CD4-positive, alpha-beta T cell (primary cell): ENCODE measurements around the gene CADPS. TPM values are rescaled to one million over a fixed set of nuclear protein-coding genes. Genes with fewer than 3 reads are reported as not detected.

ENCODE experiments used
- ATAC-seq: fragments of 200-7000 bp; cut with Tn5 transposase; one replicate; pipeline ENCODE4 v1.10.0; 2022; ENCODE audit warnings: mild to moderate bottlenecking; ENCODE audit not compliant: poor library complexity
- CTCF ChIA-PET: fragments of 350-600 bp; sonication (Branson Sonifier 250); formaldehyde crosslinking; loops from one replicate; lab custom pipeline; 2021; ENCODE audit warnings: antibody characterized with exemption, inconsistent platforms; lab: Charles Lee
- POLR2A ChIA-PET: fragments of 350-600 bp; sonication (Branson Sonifier 250); formaldehyde crosslinking; loops from one replicate; lab custom pipeline; 2021; ENCODE audit warnings: antibody characterized with exemption, inconsistent platforms; lab: Charles Lee
- DNase-seq, 14 experiments: peaks; one replicate each; pipeline ENCODE4 v3.0.0-alpha.2; 2013 to 2020; ENCODE audit warnings: mixed read lengths in 2 of 14
- H3K27ac ChIP-seq, 2 donors: one replicate each; pipeline versions ENCODE4 v1.5.1 to v1.7.0; 2013; ENCODE audit warnings: low read length in 2 of 2, low read depth in 1 of 2, mild to moderate bottlenecking in 1 of 2
- H3K27me3 ChIP-seq, 2 experiments: 1 replicate in 1 of 2; 2 replicates in 1 of 2; pipeline versions ENCODE4 v1.6.1 to v1.7.0; 2013; ENCODE audit warnings: low read length in 2 of 2, control low read depth in 1 of 2, mild to moderate bottlenecking in 1 of 2, moderate library complexity in 1 of 2; ENCODE audit not compliant: insufficient read depth in 2 of 2, control insufficient read depth in 1 of 2
- H3K36me3 ChIP-seq: one replicate; pipeline ENCODE4 v1.6.1; 2013; ENCODE audit warnings: low read length, control low read depth; ENCODE audit not compliant: insufficient read depth
- H3K4me1 ChIP-seq: one replicate; pipeline ENCODE4 v1.6.1; 2013; ENCODE audit warnings: low read length, control low read depth; ENCODE audit not compliant: insufficient read depth
- H3K4me3 ChIP-seq: one replicate; pipeline ENCODE4 v1.5.1; 2013; ENCODE audit warnings: mild to moderate bottlenecking, low read length, moderate library complexity
- H3K9me3 ChIP-seq, 2 experiments: 1 replicate in 1 of 2; 2 replicates in 1 of 2; pipeline versions ENCODE4 v1.6.1 to v1.7.0; 2013; ENCODE audit warnings: low read length in 2 of 2, mild to moderate bottlenecking in 2 of 2, control low read depth in 1 of 2, moderate library complexity in 1 of 2; ENCODE audit not compliant: control insufficient read depth in 1 of 2, insufficient read depth in 1 of 2
- H3K27ac Mint-ChIP-seq: one replicate; pipeline ENCODE4 v1.8.0; 2020; ENCODE audit warnings: mixed read lengths
- H3K27me3 Mint-ChIP-seq: one replicate; pipeline ENCODE4 v1.8.0; 2021; ENCODE audit warnings: mixed read lengths
- H3K36me3 Mint-ChIP-seq: one replicate; pipeline ENCODE4 v1.8.0; 2021; ENCODE audit warnings: low read depth, mixed read lengths
- H3K4me1 Mint-ChIP-seq: one replicate; pipeline ENCODE4 v1.8.0; 2021; ENCODE audit warnings: low read depth, mixed read lengths
- H3K4me3 Mint-ChIP-seq: one replicate; pipeline ENCODE4 v1.8.0; 2020; ENCODE audit warnings: mild to moderate bottlenecking, mixed read lengths
- H3K9me3 Mint-ChIP-seq: one replicate; pipeline ENCODE4 v1.8.0; 2020; ENCODE audit warnings: mixed read lengths
- intact Hi-C, 2 experiments: fragments of 100-400 bp; cut with DNase I in 1 of 2; cut with micrococcal nuclease in 1 of 2; formaldehyde crosslinking; loops; one replicate each; pipeline versions ENCODE4 v1.15.1 to v1.9.0; 2023 to 2025; cut with DNase I, micrococcal nuclease
- total RNA-seq, 174 experiments: library from RNA in 2 of 174; stranded (reverse) in 2 of 174; gene quantifications; one replicate each; pipeline ENCODE4 v1.2.3 and lab custom pipeline; 2021 to 2026
- TF ChIP-seq, protein P1 (sequence below): fragments of 200-600 bp; IDR thresholded peaks from one replicate; pipeline ENCODE4 v1.8.0; 2022; ENCODE audit warnings: antibody characterized with exemption, mild to moderate bottlenecking

The CADPS gene
- total RNA-seq, 2 experiments from 2014 or later: not detected

DNA sequence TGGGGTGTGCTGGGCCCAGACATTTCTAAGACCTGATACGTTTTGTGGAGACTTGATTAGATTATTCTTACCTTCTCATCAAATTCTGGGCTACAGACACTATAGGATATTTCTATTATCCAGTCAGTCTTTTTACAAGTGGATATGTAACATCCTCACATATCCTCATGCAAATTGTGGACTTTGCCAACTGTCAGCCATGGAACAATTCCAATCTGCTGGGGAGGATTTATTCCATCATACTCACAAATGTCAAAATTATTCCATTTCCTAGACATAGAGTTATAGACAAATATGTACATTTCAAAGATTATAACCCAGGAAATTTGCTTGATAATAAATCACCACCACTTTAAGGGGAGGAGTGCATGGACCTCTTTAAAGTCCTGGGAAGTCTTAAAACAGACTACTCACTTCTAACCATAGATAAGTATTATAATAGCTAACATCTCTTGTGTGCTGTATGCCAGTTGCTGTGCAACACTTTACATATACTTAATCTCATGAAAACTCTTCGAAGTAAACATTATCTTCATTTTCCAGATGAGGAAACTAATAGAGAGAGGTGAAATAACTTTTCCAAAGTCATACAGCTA lies 44.4 kb downstream of the CADPS start:
- POLR2A ChIA-PET: no interaction called here
- no peak overlapping the region for H3K4me3 ChIP-seq
- TF ChIP-seq, protein P1, sequence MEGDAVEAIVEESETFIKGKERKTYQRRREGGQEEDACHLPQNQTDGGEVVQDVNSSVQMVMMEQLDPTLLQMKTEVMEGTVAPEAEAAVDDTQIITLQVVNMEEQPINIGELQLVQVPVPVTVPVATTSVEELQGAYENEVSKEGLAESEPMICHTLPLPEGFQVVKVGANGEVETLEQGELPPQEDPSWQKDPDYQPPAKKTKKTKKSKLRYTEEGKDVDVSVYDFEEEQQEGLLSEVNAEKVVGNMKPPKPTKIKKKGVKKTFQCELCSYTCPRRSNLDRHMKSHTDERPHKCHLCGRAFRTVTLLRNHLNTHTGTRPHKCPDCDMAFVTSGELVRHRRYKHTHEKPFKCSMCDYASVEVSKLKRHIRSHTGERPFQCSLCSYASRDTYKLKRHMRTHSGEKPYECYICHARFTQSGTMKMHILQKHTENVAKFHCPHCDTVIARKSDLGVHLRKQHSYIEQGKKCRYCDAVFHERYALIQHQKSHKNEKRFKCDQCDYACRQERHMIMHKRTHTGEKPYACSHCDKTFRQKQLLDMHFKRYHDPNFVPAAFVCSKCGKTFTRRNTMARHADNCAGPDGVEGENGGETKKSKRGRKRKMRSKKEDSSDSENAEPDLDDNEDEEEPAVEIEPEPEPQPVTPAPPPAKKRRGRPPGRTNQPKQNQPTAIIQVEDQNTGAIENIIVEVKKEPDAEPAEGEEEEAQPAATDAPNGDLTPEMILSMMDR: no peak
- H3K27ac ChIP-seq: no peak overlapping the region
- no peaks in the 10 kb centered on the region for H3K9me3 ChIP-seq
- Mint-ChIP-seq H3K27me3 (no peaks in the 10 kb centered on the region), H3K36me3 (no peaks in the 10 kb centered on the region), H3K4me3 (no peak overlapping the region), H3K9me3 (no peaks in the 10 kb centered on the region), H3K4me1 (no peaks in the 10 kb centered on the region), H3K27ac (no peak overlapping the region)
- DNase-seq: no peak
- H3K27me3 ChIP-seq: no peaks in the 10 kb centered on the region
- no peaks in the 10 kb centered on the region for H3K4me1 ChIP-seq
- no peaks in the 10 kb centered on the region for H3K36me3 ChIP-seq
- intact Hi-C loops: no loop called here
- ATAC-seq: no peak
- CTCF ChIA-PET: no interaction called here

DNA sequence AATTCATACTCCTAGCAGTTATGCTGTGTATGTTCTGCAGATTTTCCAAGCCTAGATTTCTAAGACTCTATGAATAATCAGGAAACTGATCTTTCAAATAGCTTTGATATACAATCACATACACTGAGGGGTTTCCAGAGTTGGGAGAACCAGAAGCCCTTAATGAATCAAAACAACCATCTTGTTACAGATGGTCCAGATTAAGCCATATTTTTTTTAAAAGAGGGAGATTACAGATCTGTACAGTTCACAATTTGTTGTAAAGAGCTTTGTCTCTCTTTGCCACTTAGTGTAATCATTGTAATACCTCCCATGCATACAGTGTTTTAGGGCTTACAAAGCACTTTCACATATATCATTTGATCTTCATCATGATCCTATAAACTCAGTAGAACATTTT lies 47.7 kb downstream of the CADPS start:
- Histone ChIP-seq H3K27me3 (no peaks in the 10 kb centered on the region), H3K27ac (no peak overlapping the region), H3K36me3 (no peaks in the 10 kb centered on the region), H3K4me1 (no peaks in the 10 kb centered on the region), H3K9me3 (no peaks in the 10 kb centered on the region), H3K4me3 (no peak overlapping the region)
- DNase-seq: no peak
- TF ChIP-seq, protein P1: no peak
- Mint-ChIP-seq H3K4me1 (no peaks in the 10 kb centered on the region), H3K9me3 (no peaks in the 10 kb centered on the region), H3K27ac (no peak overlapping the region), H3K36me3 (no peaks in the 10 kb centered on the region), H3K4me3 (no peak overlapping the region), H3K27me3 (no peaks in the 10 kb centered on the region)
- intact Hi-C loops: no loop called here
- CTCF ChIA-PET: no interaction called here
- POLR2A ChIA-PET: no interaction called here
- no peak for ATAC-seq

DNA sequence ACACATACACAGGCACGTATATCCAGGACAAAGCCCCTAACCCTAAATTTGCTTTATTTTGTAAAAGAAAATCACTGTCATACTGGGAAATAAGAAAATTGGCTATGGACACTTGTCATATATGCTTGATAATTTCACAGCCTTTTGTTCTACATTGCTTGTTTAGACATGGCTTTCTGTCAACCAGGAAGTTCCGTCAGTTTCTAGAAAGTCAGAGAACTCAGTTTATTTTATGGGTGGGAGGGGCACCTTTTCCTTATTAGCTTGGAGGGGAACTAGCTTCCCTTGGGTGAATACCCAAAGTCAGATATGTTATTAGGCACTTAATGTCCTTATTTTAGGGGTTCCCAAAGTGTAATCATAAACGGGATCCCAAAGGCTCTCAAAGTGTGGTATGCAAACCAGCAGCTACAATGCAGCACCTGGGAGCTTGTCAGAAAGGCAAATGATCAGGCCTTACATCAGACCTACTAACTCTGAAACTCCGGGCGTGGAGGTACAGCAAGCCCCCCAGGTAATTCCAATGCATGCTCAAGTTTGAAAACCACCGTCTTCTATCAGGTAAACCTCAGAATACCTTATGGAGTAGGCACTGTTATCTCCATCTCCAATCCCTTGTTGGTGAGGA lies 50.1 kb downstream of the CADPS start:
- H3K27me3 Mint-ChIP-seq: no peaks in the 10 kb centered on the region
- ChIA-PET POLR2A (interaction anchor here (1.6 kb wide), 1 partner anchor 11 kb away, joined by 4 read pairs; no protein-coding TSS in a partner anchor), CTCF (no interaction called here)
- no peaks in the 10 kb centered on the region for H3K36me3 ChIP-seq
- no peaks in the 10 kb centered on the region for H3K36me3 Mint-ChIP-seq
- DNase-seq (no peak), ATAC-seq (no peak)
- H3K4me3 Mint-ChIP-seq: no peak overlapping the region
- no peaks in the 10 kb centered on the region for H3K9me3 Mint-ChIP-seq
- no peaks in the 10 kb centered on the region for H3K9me3 ChIP-seq
- H3K4me1 ChIP-seq: no peaks in the 10 kb centered on the region
- no peak overlapping the region for H3K27ac Mint-ChIP-seq
- TF ChIP-seq, protein P1: no peak
- no peaks in the 10 kb centered on the region for H3K4me1 Mint-ChIP-seq
- no peak overlapping the region for H3K27ac ChIP-seq
- no peak overlapping the region for H3K4me3 ChIP-seq
- no peaks in the 10 kb centered on the region for H3K27me3 ChIP-seq
- intact Hi-C loops: no loop called here
